ENCODE measurements around the gene ACSM2A. TPM values are rescaled to one million over a fixed set of nuclear protein-coding genes. Genes with fewer than 3 reads are reported as not detected.
"Not testable (repeated sequence)": the region's sequence is repeated elsewhere in the genome, so short reads cannot be mapped to it uniquely, and the experiment has no call there.

The ACSM2A gene
- total and polyA plus RNA-seq, 9 of the 15 experiments (the other 6 are each of a cell fraction or from before 2014, with no cell fraction given), result 0.09 TPM; not detected in 8

DNA sequence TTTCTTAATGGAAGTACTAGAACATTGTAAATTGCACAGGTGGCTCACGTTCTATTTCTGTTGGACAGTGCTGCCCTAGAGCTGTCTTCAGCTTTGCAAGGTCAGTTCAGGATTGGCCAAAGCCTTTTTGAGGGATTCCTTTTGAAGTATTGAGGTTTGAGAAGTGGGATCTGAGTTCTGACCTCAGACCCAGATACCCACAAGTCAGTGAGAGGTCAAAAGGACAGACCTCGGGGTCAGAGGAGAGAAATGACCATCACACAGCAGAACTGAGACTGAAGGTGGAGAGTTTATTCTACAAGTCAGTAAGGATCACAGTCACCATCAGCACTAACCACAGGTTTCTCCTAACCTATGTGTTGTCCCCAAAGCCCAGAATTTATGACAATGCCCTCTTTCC, 40.3 kb upstream of the ACSM2A start (continued):
- TF ChIP-seq, protein P1, sequence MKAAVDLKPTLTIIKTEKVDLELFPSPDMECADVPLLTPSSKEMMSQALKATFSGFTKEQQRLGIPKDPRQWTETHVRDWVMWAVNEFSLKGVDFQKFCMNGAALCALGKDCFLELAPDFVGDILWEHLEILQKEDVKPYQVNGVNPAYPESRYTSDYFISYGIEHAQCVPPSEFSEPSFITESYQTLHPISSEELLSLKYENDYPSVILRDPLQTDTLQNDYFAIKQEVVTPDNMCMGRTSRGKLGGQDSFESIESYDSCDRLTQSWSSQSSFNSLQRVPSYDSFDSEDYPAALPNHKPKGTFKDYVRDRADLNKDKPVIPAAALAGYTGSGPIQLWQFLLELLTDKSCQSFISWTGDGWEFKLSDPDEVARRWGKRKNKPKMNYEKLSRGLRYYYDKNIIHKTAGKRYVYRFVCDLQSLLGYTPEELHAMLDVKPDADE (conservative IDR thresholded peaks at IDR 0.05; ENCODE audit: control insufficient read depth, low read depth, low read length), result no peak
- TF ChIP-seq, protein P2, sequence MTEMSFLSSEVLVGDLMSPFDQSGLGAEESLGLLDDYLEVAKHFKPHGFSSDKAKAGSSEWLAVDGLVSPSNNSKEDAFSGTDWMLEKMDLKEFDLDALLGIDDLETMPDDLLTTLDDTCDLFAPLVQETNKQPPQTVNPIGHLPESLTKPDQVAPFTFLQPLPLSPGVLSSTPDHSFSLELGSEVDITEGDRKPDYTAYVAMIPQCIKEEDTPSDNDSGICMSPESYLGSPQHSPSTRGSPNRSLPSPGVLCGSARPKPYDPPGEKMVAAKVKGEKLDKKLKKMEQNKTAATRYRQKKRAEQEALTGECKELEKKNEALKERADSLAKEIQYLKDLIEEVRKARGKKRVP (CRISPR knock-in tag; IDR thresholded peaks at IDR 0.05), result no peak
- TF ChIP-seq ADNP (tag; IDR thresholded peaks at IDR 0.05), result no peak

GRCh38 chr16:20415541-20415940, 35.8 kb upstream of the ACSM2A start:
- ChIA-PET CTCF (ENCODE audit: low intra/inter-chr PET ratio) (no interaction called here), POLR2A (no interaction called here)
- Histone ChIP-seq H3K4me1 (replicated peaks in 1 of 2; ENCODE audit: control insufficient read depth in 2 of 2, insufficient read depth in 2 of 2, low read length in 2 of 2) (no peaks in the 10 kb centered on the region), H3K79me2 (ENCODE audit: control insufficient read depth, insufficient read depth, low read length) (no peaks in the 10 kb centered on the region), H3K36me3 (ENCODE audit: control insufficient read depth, insufficient read depth, low read length) (no peaks in the 10 kb centered on the region), H2AFZ (ENCODE audit: low read depth, low read length) (no peak overlapping the region), H3K4me3 (no peak overlapping the region), H3K9me3 (replicated peaks; ENCODE audit: control insufficient read depth, insufficient read depth, low read depth, low read length) (no peaks in the 10 kb centered on the region), H3K27me3 (ENCODE audit: control insufficient read depth in 2 of 2, insufficient read depth in 2 of 2, low read length in 2 of 2) (peaks cover 0 to 5% of the 10 kb centered on the region in 2 experiments; a peak in 1 of 5 replicates), H3K27ac (ENCODE audit: extremely low read depth, low read depth, low read length) (no peak overlapping the region), H3K9me1 (ENCODE audit: control insufficient read depth, insufficient read depth, low read length) (no peaks in the 10 kb centered on the region), H4K20me1 (replicated peaks; ENCODE audit: control insufficient read depth, insufficient read depth, low read length) (no peaks in the 10 kb centered on the region), H3K4me2 (ENCODE audit: insufficient read depth, low read length) (no peak overlapping the region), H3K9ac (ENCODE audit: insufficient read depth in 1 of 2, low read depth in 2 of 2, low read length in 2 of 2) (no peak overlapping the region)
- intact Hi-C loops (cut with micrococcal nuclease), result no loop called here
- TF ChIP-seq HNRNPH1 (optimal IDR thresholded peaks at IDR 0.05; ENCODE audit: low read depth, low read length) (no peak), DPF2 (IDR thresholded peaks at IDR 0.05) (no peak), SRSF3 (IDR thresholded peaks at IDR 0.05; ENCODE audit: insufficient read depth, low read length) (no peak)
- TF ChIP-seq, protein P3, sequence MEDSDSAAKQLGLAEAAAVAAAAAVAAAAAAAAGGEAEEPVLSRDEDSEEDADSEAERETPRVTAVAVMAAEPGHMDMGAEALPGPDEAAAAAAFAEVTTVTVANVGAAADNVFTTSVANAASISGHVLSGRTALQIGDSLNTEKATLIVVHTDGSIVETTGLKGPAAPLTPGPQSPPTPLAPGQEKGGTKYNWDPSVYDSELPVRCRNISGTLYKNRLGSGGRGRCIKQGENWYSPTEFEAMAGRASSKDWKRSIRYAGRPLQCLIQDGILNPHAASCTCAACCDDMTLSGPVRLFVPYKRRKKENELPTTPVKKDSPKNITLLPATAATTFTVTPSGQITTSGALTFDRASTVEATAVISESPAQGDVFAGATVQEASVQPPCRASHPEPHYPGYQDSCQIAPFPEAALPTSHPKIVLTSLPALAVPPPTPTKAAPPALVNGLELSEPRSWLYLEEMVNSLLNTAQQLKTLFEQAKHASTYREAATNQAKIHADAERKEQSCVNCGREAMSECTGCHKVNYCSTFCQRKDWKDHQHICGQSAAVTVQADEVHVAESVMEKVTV (CRISPR knock-in tag; IDR thresholded peaks at IDR 0.05), result no peak
- no peak for ATAC-seq
- in situ Hi-C loops (cut with MboI), result no loop called here
- no peak for DNase-seq (ENCODE audit: extremely low read depth in 1 of 4, low spot score in 3 of 4)
- no peak for FAIRE-seq
- BruUV-seq (replicated peaks), result no TSS peak
- WGBS (ENCODE audit: insufficient coverage, low coverage, missing lambda C conversion rate), result 0% methylated on average over 1 of the region's 1 CpG

DNA sequence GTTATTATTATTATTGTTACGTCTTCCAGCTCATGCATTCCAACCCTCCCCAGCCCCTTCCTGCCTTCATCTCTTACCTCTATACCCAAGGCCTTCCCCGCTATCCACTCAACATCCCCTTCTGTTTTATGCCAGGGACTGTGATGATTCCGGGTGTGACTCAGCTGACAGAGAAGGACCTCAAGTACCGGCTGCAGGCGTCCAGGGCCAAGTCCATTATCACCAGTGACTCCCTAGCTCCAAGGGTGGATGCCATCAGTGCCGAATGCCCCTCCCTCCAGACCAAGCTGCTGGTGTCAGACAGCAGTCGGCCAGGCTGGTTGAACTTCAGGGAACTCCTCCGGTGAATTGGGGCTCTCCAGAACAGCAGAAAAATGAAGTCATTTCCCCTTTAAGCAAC, 32.2 kb upstream of the ACSM2A start:
- ATAC-seq, result not testable (repeated sequence)

More for the DNA sequence above, 32.2 kb upstream of the ACSM2A start:
- H3K27ac ChIP-seq (ENCODE audit: extremely low read depth, low read depth, low read length); H3K4me2 ChIP-seq (ENCODE audit: insufficient read depth, low read length); BruUV-seq (replicated peaks); intact Hi-C loops (cut with micrococcal nuclease); H3K9me1 ChIP-seq (ENCODE audit: control insufficient read depth, insufficient read depth, low read length); FAIRE-seq; H3K36me3 ChIP-seq (ENCODE audit: control insufficient read depth, insufficient read depth, low read length); DNase-seq (ENCODE audit: extremely low read depth in 1 of 4, low spot score in 3 of 4); in situ Hi-C loops (cut with MboI); H3K79me2 ChIP-seq (ENCODE audit: control insufficient read depth, insufficient read depth, low read length); H3K27me3 ChIP-seq (ENCODE audit: control insufficient read depth in 2 of 2, insufficient read depth in 2 of 2, low read length in 2 of 2); H3K4me1 ChIP-seq (replicated peaks in 1 of 2; ENCODE audit: control insufficient read depth in 2 of 2, insufficient read depth in 2 of 2, low read length in 2 of 2); H3K4me3 ChIP-seq; POLR2A ChIA-PET; H3K9ac ChIP-seq (ENCODE audit: insufficient read depth in 1 of 2, low read depth in 2 of 2, low read length in 2 of 2); H3K9me3 ChIP-seq (replicated peaks; ENCODE audit: control insufficient read depth, insufficient read depth, low read depth, low read length); CTCF ChIA-PET (ENCODE audit: low intra/inter-chr PET ratio); H4K20me1 ChIP-seq (replicated peaks; ENCODE audit: control insufficient read depth, insufficient read depth, low read length); H2AFZ ChIP-seq (ENCODE audit: low read depth, low read length): not testable (repeated sequence)
- under 1% methylated on average over 8 of the region's 8 CpGs for WGBS (ENCODE audit: insufficient coverage, low coverage, missing lambda C conversion rate)

All from K562 (cell line).